ENCODE data around the gene E2F2. TPM values are rescaled to one million over a fixed set of nuclear protein-coding genes. Genes with fewer than 3 reads are reported as not detected.

Gene E2F2
- polyA plus RNA-seq, 1 of the 3 experiments (the other 2 are of a cell fraction): 0.43 TPM

- CTCF ChIA-PET: interaction anchor here (1.4 kb wide), 1 partner anchor 11 kb away, joined by 5 read pairs; the partner anchor contains the start of gene ASAP3
- 97% methylated on average over 5 of the region's 5 CpGs for WGBS (ENCODE audit: low lambda C conversion rate)
- POLR2A ChIA-PET: no interaction called here
Observed at GRCh38 chr1:23472351-23473036, 58.5 kb downstream of the E2F2 start.

GRCh38 chr1:23471473-23472075 is 59.5 kb downstream of the E2F2 start:
- ChIA-PET POLR2A (no interaction called here), CTCF (interaction anchor here (1.0 kb wide), 2 partner anchors 12 to 25 kb away, joined by 3 read pairs; partner anchors contain the start of gene ASAP3)
- Histone ChIP-seq H3K4me1 (ENCODE audit: control insufficient read depth in 1 of 2, insufficient read depth in 2 of 2, low read depth in 1 of 2, low read length in 1 of 2) (peaks cover 6 to 9% of the 10 kb centered on the region in 2 experiments; a peak in 1 of 4 replicates), H3K9ac (no peak overlapping the region), H3K79me2 (ENCODE audit: insufficient read depth) (peaks cover 40% of the 10 kb centered on the region), H3F3A (replicated peaks; ENCODE audit: insufficient read depth) (peaks cover 18% of the 10 kb centered on the region), H3K36me3 (replicated peaks in 1 of 2; ENCODE audit: control insufficient read depth in 1 of 2, insufficient read depth in 2 of 2, low read length in 1 of 2) (no peaks in the 10 kb centered on the region), H3K9me2 (no peaks in the 10 kb centered on the region), H2AFZ (ENCODE audit: low read depth) (no peak overlapping the region), H3K27ac (ENCODE audit: low read depth in 2 of 2, low read length in 1 of 2) (no peak overlapping the region), H3K27me3 (ENCODE audit: insufficient read depth) (no peaks in the 10 kb centered on the region), H3K4me3 (ENCODE audit: low read depth in 2 of 2, low read length in 1 of 2) (no peak overlapping the region), H4K20me1 (ENCODE audit: insufficient read depth) (peaks cover 47% of the 10 kb centered on the region), H3K4me2 (no peak overlapping the region), H3K9me3 (no peaks in the 10 kb centered on the region)
- 84% methylated on average over 4 of the region's 4 CpGs for WGBS (ENCODE audit: low lambda C conversion rate)
- DNase-seq: no peak
- TF ChIP-seq EP300 (IDR thresholded peaks at IDR 0.05; ENCODE audit: borderline replicate concordance in 1 of 2, low read depth in 1 of 2, low read length in 1 of 2): no peak
- TF ChIP-seq TAF1 (IDR thresholded peaks at IDR 0.05; ENCODE audit: borderline replicate concordance, low read depth, low read length): no peak
- TF ChIP-seq RCOR1 (IDR thresholded peaks at IDR 0.05; ENCODE audit: low read length): no peak
- TF ChIP-seq RFX5 (IDR thresholded peaks at IDR 0.05; ENCODE audit: low read length): no peak
- no peak for TF ChIP-seq FOXJ3 (CRISPR knock-in tag; IDR thresholded peaks at IDR 0.05)
- TF ChIP-seq ELF1 (IDR thresholded peaks at IDR 0.05): no peak
- no peak for TF ChIP-seq RAD21 (IDR thresholded peaks at IDR 0.05; ENCODE audit: low read length)
- no peak for TF ChIP-seq CTCF (IDR thresholded peaks at IDR 0.05)
- TF ChIP-seq JUND (IDR thresholded peaks at IDR 0.05): no peak
- TF ChIP-seq TEAD4 (IDR thresholded peaks at IDR 0.05; ENCODE audit: borderline replicate concordance, insufficient read depth): no peak
- TF ChIP-seq TCF12 (IDR thresholded peaks at IDR 0.05): no peak
- no peak for TF ChIP-seq SIN3A (IDR thresholded peaks at IDR 0.05; ENCODE audit: borderline replicate concordance, low read depth, low read length)

More at GRCh38 chr1:23472351-23473036, 58.5 kb downstream of the E2F2 start:
- Histone ChIP-seq H3K9me3 (no peaks in the 10 kb centered on the region), H3K27ac (ENCODE audit: low read depth in 2 of 2, low read length in 1 of 2) (no peak overlapping the region), H3K36me3 (replicated peaks in 1 of 2; ENCODE audit: control insufficient read depth in 1 of 2, insufficient read depth in 2 of 2, low read length in 1 of 2) (no peaks in the 10 kb centered on the region), H3K9ac (no peak overlapping the region), H4K20me1 (ENCODE audit: insufficient read depth) (peaks cover 47% of the 10 kb centered on the region), H3K4me1 (ENCODE audit: control insufficient read depth in 1 of 2, insufficient read depth in 2 of 2, low read depth in 1 of 2, low read length in 1 of 2) (peaks cover 6 to 9% of the 10 kb centered on the region in 2 experiments; a peak in 1 of 4 replicates), H2AFZ (ENCODE audit: low read depth) (no peak overlapping the region), H3F3A (replicated peaks; ENCODE audit: insufficient read depth) (peaks cover 18% of the 10 kb centered on the region), H3K9me2 (no peaks in the 10 kb centered on the region), H3K79me2 (ENCODE audit: insufficient read depth) (peaks cover 49% of the 10 kb centered on the region), H3K4me2 (no peak overlapping the region), H3K27me3 (ENCODE audit: insufficient read depth) (no peaks in the 10 kb centered on the region), H3K4me3 (ENCODE audit: low read depth in 2 of 2, low read length in 1 of 2) (no peak overlapping the region)
- TF ChIP-seq SIN3A (IDR thresholded peaks at IDR 0.05; ENCODE audit: borderline replicate concordance, low read depth, low read length): no peak
- TF ChIP-seq JUND (IDR thresholded peaks at IDR 0.05): no peak
- TF ChIP-seq USF2 (IDR thresholded peaks at IDR 0.05; ENCODE audit: borderline replicate concordance, low read depth, low read length): no peak
- no peak for TF ChIP-seq MEF2A (IDR thresholded peaks at IDR 0.05; ENCODE audit: borderline replicate concordance, low read depth)
- no peak for TF ChIP-seq FOSL2 (IDR thresholded peaks at IDR 0.05; ENCODE audit: borderline replicate concordance, low read depth)
- no peak for TF ChIP-seq FOXJ3 (CRISPR knock-in tag; IDR thresholded peaks at IDR 0.05)
- no peak for TF ChIP-seq TCF12 (IDR thresholded peaks at IDR 0.05)
- TF ChIP-seq TAF1 (IDR thresholded peaks at IDR 0.05; ENCODE audit: borderline replicate concordance, low read depth, low read length): no peak
- TF ChIP-seq PBX3 (IDR thresholded peaks at IDR 0.05): no peak
- TF ChIP-seq, protein P1, sequence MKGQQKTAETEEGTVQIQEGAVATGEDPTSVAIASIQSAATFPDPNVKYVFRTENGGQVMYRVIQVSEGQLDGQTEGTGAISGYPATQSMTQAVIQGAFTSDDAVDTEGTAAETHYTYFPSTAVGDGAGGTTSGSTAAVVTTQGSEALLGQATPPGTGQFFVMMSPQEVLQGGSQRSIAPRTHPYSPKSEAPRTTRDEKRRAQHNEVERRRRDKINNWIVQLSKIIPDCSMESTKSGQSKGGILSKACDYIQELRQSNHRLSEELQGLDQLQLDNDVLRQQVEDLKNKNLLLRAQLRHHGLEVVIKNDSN (IDR thresholded peaks at IDR 0.05; ENCODE audit: borderline replicate concordance, low read depth): no peak
- no peak for TF ChIP-seq RFX5 (IDR thresholded peaks at IDR 0.05; ENCODE audit: low read length)
- TF ChIP-seq GABPA (IDR thresholded peaks at IDR 0.05; ENCODE audit: low read depth): no peak
- no peak for TF ChIP-seq CHD2 (IDR thresholded peaks at IDR 0.05; ENCODE audit: low read length, partially characterized antibody)
- no peak for TF ChIP-seq FOXM1 (IDR thresholded peaks at IDR 0.05; ENCODE audit: low read depth)
- DNase-seq: no peak

Data from SK-N-SH (cell line).